Neural crest cell (in vitro differentiated cells): ENCODE data around the gene PNKP. TPM values are rescaled to one million over a fixed set of nuclear protein-coding genes. Genes with fewer than 3 reads are reported as not detected.

Source experiments
- DNase-seq: peaks from one replicate; pipeline ENCODE4 v3.0.0; 2021; ENCODE audit warnings: low read depth, mixed read lengths, low spot score
- H3K27ac Mint-ChIP-seq: one replicate; pipeline ENCODE4 v1.8.0; 2021; ENCODE audit warnings: mild to moderate bottlenecking, mixed read lengths; ENCODE audit not compliant: unreplicated experiment
- H3K27me3 Mint-ChIP-seq: 2 replicates; pipeline ENCODE4 v1.8.0; 2021; ENCODE audit warnings: low read depth, mild to moderate bottlenecking, mixed read lengths
- H3K36me3 Mint-ChIP-seq: 2 replicates; pipeline ENCODE4 v1.8.0; 2021; ENCODE audit warnings: low read depth, mild to moderate bottlenecking, mixed read lengths
- H3K4me1 Mint-ChIP-seq: 2 replicates; pipeline ENCODE4 v1.8.0; 2021; ENCODE audit warnings: mixed read lengths
- H3K4me3 Mint-ChIP-seq: one replicate; pipeline ENCODE4 v1.8.0; 2021; ENCODE audit warnings: mild to moderate bottlenecking, mixed read lengths
- H3K9me3 Mint-ChIP-seq: 2 replicates; pipeline ENCODE4 v1.8.0; 2021; ENCODE audit warnings: mixed read lengths
- CTCF ChIP-seq: fragments of 200-600 bp; sonication (generic); conservative IDR thresholded peaks from 2 replicates; pipeline ENCODE4 v1.5.0; 2021; ENCODE audit warnings: antibody characterized with exemption, mild to moderate bottlenecking
- total RNA-seq: library from RNA; stranded (reverse); gene quantifications from 2 replicates; pipeline ENCODE4 v1.2.1, GENCODE V29; 2021

The PNKP gene
- total RNA-seq, 1 donor from 2014 or later: 135 TPM

DNA sequence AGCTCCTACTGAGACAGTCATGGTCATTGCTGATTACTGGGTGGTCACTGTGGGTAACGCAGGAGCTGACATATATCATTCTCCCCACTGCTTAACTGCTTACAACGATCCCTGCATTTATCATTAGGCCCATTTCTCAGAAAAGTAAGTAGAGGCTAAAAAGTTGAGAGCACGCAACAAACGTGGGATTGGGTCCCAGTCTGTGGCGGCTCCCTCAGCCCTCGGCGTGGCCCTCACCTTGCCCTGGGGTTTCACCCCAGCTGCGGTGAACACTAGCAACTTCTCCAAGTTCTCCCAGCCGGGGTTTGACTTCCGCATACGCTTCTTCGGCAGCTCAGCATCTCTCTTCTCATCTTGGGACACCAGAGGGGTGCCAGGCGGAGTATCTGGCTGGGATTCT, 2.5 kb downstream of the PNKP start:
- no peak overlapping the region for H3K4me3 Mint-ChIP-seq
- H3K27ac Mint-ChIP-seq: no peak overlapping the region
- TF ChIP-seq CTCF: no peak

DNA sequence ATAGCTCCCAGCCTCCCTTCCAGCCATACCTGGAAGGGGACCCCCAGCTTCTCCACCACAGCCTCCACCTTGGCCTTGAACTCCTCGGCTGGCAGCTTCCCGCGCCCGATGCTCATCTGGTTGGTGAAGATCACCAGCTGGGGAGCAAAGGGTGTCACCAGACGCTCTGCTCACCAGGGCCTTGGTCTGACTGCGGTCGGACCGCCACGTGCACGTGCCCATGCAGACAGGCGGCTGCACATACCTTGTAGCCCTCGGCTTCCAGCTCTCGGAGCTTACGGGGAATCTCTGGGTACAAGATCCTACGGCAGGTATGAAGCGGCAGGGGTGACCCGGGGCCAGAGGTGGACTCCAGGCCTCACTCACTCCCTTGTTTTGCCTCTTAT, 3.4 kb downstream of the PNKP start:
- H3K9me3 Mint-ChIP-seq: no peaks in the 10 kb centered on the region
- peaks cover 18% of the 10 kb centered on the region for H3K36me3 Mint-ChIP-seq
- TF ChIP-seq CTCF: no peak
- peaks cover 47% of the 10 kb centered on the region for H3K4me1 Mint-ChIP-seq
- H3K27ac Mint-ChIP-seq: no peak overlapping the region
- DNase-seq: no peak
- H3K4me3 Mint-ChIP-seq: no peak overlapping the region
- H3K27me3 Mint-ChIP-seq: peaks cover 31% of the 10 kb centered on the region

More for the DNA sequence above, 2.5 kb downstream of the PNKP start:
- Mint-ChIP-seq H3K9me3 (no peaks in the 10 kb centered on the region), H3K4me1 (peaks cover 47% of the 10 kb centered on the region), H3K36me3 (peaks cover 18% of the 10 kb centered on the region), H3K27me3 (peaks cover 27% of the 10 kb centered on the region)
- DNase-seq: no peak

- Mint-ChIP-seq H3K27ac (no peak overlapping the region), H3K9me3 (no peaks in the 10 kb centered on the region), H3K4me3 (peak overlapping the region; percentile 78), H3K36me3 (peaks cover 18% of the 10 kb centered on the region), H3K4me1 (peaks cover 47% of the 10 kb centered on the region), H3K27me3 (peaks cover 36% of the 10 kb centered on the region)
- DNase-seq: no peak
- TF ChIP-seq CTCF: no peak
These were observed 4.0 kb downstream of the PNKP start for GRCh38 chr19:49863254-49863934.

GRCh38 chr19:49862391-49863253, 4.8 kb downstream of the PNKP start:
- Mint-ChIP-seq H3K36me3 (peaks cover 18% of the 10 kb centered on the region), H3K4me3 (peak overlapping the region; percentile 78), H3K9me3 (no peaks in the 10 kb centered on the region), H3K27me3 (peaks cover 34% of the 10 kb centered on the region), H3K27ac (no peak overlapping the region), H3K4me1 (peaks cover 43% of the 10 kb centered on the region)
- DNase-seq: no peak
- TF ChIP-seq CTCF: peak; percentile 41

- Mint-ChIP-seq H3K36me3 (peaks cover 18% of the 10 kb centered on the region), H3K4me3 (peak overlapping the region; percentile 81), H3K27ac (no peak overlapping the region), H3K27me3 (peaks cover 30% of the 10 kb centered on the region), H3K4me1 (peaks cover 35% of the 10 kb centered on the region), H3K9me3 (no peaks in the 10 kb centered on the region)
- no peak for DNase-seq
- TF ChIP-seq CTCF: no peak
These were observed 5.6 kb downstream of the PNKP start for GRCh38 chr19:49861541-49862378.
